ENCODE data around the gene MITF.

Gene MITF

DNA sequence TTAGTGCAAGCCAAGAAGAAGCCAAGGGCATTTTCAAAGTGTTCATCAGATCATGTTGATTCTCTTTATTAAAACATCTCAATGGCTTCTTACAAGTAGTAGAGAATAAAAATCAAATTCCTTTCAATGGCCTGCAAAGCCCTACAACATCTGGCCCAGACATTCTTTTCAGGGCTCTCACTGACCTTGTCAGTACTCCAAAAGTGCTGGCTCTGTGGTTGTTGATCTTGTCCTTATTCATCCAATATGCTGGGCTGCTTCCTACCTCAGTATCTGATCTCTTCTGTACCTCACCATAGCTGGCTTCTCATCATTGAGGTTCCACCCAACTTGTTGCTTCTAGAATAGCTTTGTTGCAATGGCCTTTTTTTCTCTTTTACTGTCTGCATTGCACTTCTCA is 186.2 kb downstream of the MITF start:
- DNase-seq = no peak

GRCh38 chr3:69926385-69926784 is 187.1 kb downstream of the MITF start:
- DNase-seq = no peak

GRCh38 chr3:69927571-69927970 is 188.3 kb downstream of the MITF start:
- DNase-seq = no peak

- DNase-seq = no peak
Observed at GRCh38 chr3:69929019-69929418, 189.8 kb downstream of the MITF start.

GRCh38 chr3:69930564-69930963 is 191.3 kb downstream of the MITF start:
- DNase-seq = no peak

- DNase-seq = no peak
Observed at GRCh38 chr3:69932087-69932486, 192.8 kb downstream of the MITF start.

- no peak for DNase-seq
Observed at GRCh38 chr3:69932501-69932900, 193.2 kb downstream of the MITF start.

GRCh38 chr3:69934398-69934797 is 195.1 kb downstream of the MITF start:
- DNase-seq = no peak

DNA sequence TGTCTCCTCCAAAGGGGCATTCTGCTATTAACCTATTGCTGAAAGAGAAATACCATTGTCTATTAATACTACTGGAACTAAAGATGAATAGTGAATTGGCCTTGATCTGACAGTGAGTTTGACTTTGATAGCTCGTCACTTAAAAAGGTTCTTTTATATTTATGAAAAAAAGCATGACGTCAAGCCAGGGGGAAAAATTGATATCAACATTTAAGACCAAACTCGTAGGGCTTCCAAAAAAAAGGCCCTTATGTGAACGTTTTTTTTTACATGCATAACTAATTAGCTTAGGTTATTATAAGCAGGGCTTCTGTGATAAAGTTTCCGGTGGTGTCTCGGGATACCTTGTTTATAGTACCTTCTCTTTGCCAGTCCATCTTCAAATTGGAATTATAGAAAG is 197.0 kb downstream of the MITF start:
- DNase-seq = no peak

DNA sequence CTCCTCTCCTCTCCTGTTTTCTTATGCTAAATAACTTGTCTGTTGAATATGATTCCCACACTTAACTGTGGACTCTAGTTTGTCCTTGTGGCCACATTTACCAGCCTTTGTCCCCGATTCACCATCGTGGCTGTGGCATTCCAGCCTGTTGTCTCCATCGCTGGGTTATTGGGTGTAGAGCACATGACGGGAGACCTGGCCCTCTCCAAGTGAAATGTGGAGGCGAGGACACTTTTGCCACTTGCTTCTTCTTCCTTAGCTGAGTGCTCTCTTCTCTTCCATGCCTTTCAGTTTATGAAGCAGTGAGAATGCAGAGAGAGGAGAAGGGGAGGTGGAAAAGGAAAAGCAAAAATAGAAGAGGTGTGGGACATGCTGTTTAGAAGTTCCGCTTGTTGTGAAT is 198.8 kb downstream of the MITF start:
- no peak for DNase-seq

DNA sequence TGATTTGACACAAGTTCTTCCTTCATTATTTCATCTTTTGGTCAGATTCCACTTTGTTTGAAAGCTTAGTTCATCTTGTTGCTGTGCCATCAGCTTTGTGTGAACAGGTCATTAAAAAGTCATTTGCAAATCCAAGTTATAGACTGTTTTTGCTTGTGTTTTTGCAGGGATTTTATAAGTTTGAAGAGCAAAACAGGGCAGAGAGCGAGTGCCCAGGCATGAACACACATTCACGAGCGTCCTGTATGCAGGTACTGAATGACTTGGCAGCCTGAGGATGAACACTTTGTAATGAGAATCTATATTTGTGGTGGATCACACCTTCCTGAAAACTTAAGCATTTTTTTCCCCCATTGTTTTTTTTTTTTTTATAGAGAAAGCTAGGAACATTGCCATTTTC is 199.7 kb downstream of the MITF start:
- no peak for DNase-seq

DNA sequence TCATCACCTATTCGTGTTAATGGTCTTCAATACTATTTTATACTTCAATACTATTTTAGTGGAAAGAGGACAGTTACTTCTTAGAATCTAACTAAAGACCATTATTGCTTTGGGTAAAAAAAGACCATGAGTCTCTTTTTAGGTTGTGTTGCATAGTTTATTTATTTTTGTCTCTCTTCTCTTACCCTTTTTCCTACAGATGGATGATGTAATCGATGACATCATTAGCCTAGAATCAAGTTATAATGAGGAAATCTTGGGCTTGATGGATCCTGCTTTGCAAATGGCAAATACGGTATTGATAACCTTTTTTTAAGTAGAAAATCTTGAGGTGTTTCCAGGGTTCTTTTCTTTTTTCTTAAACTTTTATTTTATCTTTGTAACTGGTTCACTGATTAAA is 201.8 kb downstream of the MITF start:
- DNase-seq = no peak

GRCh38 chr3:69941439-69942176 is 202.3 kb downstream of the MITF start:
- no peak for DNase-seq

- no peak for DNase-seq
Observed at GRCh38 chr3:69944931-69945493, 205.7 kb downstream of the MITF start.

- DNase-seq = no peak
Observed at GRCh38 chr3:69948246-69948862, 209.1 kb downstream of the MITF start.

GRCh38 chr3:69951616-69952015 is 212.4 kb downstream of the MITF start:
- no peak for DNase-seq

DNA sequence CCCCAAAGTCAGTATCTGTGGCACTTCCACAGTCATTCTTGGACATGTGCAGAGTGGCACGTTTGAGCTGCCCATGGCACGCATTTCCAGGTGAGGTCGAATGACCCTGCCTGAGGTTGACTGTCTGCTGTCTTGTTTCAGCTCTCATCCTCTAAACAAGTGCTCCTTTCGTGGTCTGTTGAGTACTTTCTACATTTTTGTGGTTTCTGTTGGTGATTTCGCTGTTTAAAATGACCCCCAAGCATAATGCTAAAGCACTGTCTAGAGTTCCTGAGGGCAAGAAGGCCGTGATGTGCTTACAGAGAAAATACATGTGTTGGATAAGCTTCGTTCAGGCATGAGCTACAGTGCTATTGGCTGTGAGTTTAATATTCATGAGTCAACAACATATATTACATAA is 220.3 kb downstream of the MITF start:
- DNase-seq = no peak

- no peak for DNase-seq
Observed at GRCh38 chr3:69961706-69962439, 222.6 kb downstream of the MITF start.

DNA sequence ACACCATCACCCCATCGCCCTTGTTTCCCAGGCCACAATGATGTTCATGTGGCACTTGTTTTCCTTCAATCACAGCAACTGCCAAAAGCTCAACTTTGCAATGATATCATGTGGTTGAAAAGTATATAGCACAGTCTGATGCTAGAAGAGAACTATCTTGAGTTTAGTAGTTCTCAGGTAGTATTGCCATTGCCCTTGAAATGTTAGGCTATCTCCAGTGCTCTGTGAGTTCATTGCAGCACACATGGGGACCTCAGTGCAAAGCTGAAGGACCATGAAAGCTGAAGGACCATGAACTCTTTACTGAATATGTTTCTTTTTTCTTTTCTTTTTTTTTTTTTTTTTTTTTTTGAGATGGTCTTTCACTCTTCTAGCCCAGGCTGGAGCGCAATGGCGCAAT is 224.4 kb downstream of the MITF start:
- DNase-seq = no peak

- DNase-seq = no peak
Observed at GRCh38 chr3:69967156-69967555, 227.9 kb downstream of the MITF start.

- no peak for DNase-seq
Observed at GRCh38 chr3:69970827-69971226, 231.6 kb downstream of the MITF start.

DNA sequence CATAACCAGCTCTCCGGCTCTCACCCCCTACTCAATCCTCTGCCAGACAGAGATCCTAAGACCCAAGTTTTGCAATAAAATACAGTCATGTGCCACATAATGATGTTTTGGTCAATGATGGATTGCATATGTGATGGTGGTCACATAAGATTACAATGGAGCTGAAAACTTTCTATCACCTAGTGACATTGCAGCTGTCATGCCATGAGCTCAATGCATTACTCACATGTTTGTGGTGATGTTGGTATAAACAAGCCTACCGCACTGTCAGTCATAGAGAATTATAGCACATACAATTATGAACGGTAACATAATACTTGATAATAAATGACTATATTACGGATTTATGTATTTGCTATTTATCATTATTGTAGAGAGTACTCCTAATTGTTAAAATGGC is 233.4 kb downstream of the MITF start:
- no peak for DNase-seq

- DNase-seq = no peak
Observed at GRCh38 chr3:69976021-69976420, 236.8 kb downstream of the MITF start.

Data from NCI-H226 (cell line).